WTC11 (cell line): ENCODE data around the gene LAMP1. TPM values are rescaled to one million over a fixed set of nuclear protein-coding genes. Genes with fewer than 3 reads are reported as not detected.
A peak's percentile ranks its signal among the peaks of the same experiment; 100 is the strongest.

Experiments used
- ATAC-seq: fragments of 200-7000 bp; cut with Tn5 transposase; 2 replicates; pipeline ENCODE4 v1.10.0; 2021; ENCODE audit warnings: mild to moderate bottlenecking, moderate library complexity
- CTCF ChIA-PET: fragments of 300-600 bp; sonication (Branson Sonifier 250); formaldehyde crosslinking; loops from one replicate; lab custom pipeline; 2021; ENCODE audit warnings: antibody characterized with exemption; lab: Charles Lee
- POLR2A ChIA-PET: fragments of 350-600 bp; sonication (Branson Sonifier 250); formaldehyde crosslinking; loops from one replicate; lab custom pipeline; 2021; ENCODE audit warnings: antibody characterized with exemption; lab: Charles Lee
- DNase-seq: peaks from one replicate; pipeline ENCODE4 v3.0.0; 2021; ENCODE audit warnings: low spot score
- H3K27ac Mint-ChIP-seq: 2 replicates; pipeline ENCODE4 v1.8.0; 2021; ENCODE audit warnings: mixed read lengths
- H3K27me3 Mint-ChIP-seq: 2 replicates; pipeline ENCODE4 v1.8.0; 2021; ENCODE audit warnings: low read depth, mild to moderate bottlenecking, moderate library complexity, mixed read lengths
- H3K36me3 Mint-ChIP-seq: 2 replicates; pipeline ENCODE4 v1.8.0; 2021; ENCODE audit warnings: mixed read lengths
- H3K4me1 Mint-ChIP-seq: 2 replicates; pipeline ENCODE4 v1.8.0; 2022; ENCODE audit warnings: mixed read lengths
- H3K4me3 Mint-ChIP-seq: 2 replicates; pipeline ENCODE4 v1.8.0; 2021; ENCODE audit warnings: mild to moderate bottlenecking, moderate library complexity, mixed read lengths
- H3K9me3 Mint-ChIP-seq: 2 replicates; pipeline ENCODE4 v1.8.0; 2021; ENCODE audit warnings: mixed read lengths
- CREB1 ChIP-seq: sonication (generic); formaldehyde crosslinking; IDR thresholded peaks from 2 replicates; pipeline ENCODE4 v1.8.0; 2023; ENCODE audit warnings: mild to moderate bottlenecking, missing genetic modification reagents
- FOXK1 ChIP-seq: sonication (generic); formaldehyde crosslinking; IDR thresholded peaks from 2 replicates; pipeline ENCODE4 v1.8.0; 2022; ENCODE audit warnings: mild to moderate bottlenecking, moderate library complexity, missing genetic modification reagents
- HMGA2 ChIP-seq: fragments of 250-450 bp; sonication (Bioruptor Pico); IDR thresholded peaks from 2 replicates; pipeline ENCODE4 v1.4.0; 2021; ENCODE audit warnings: mild to moderate bottlenecking, moderate library complexity
- MXD4 ChIP-seq: fragments of 250-450 bp; sonication (Bioruptor Pico); IDR thresholded peaks from 2 replicates; pipeline ENCODE4 v1.8.0; 2021; ENCODE audit warnings: mild to moderate bottlenecking, moderate library complexity, borderline replicate concordance
- NFE2L1 ChIP-seq: sonication (generic); formaldehyde crosslinking; IDR thresholded peaks from 2 replicates; pipeline ENCODE4 v1.8.1; 2023; ENCODE audit warnings: missing genetic modification reagents
- RELA ChIP-seq: sonication (generic); formaldehyde crosslinking; IDR thresholded peaks from 2 replicates; pipeline ENCODE4 v1.8.1; 2022; ENCODE audit warnings: missing genetic modification reagents, mild to moderate bottlenecking, borderline replicate concordance
- SOX15 ChIP-seq: fragments of 250-450 bp; sonication (Bioruptor Pico); IDR thresholded peaks from 2 replicates; pipeline ENCODE4 v1.9.0; 2021; ENCODE audit warnings: mild to moderate bottlenecking
- SP1 ChIP-seq: sonication (generic); formaldehyde crosslinking; conservative IDR thresholded peaks from 2 replicates; pipeline ENCODE4 v1.8.1; 2022; ENCODE audit warnings: missing genetic modification reagents
- TEAD4 ChIP-seq: sonication (generic); formaldehyde crosslinking; IDR thresholded peaks from 2 replicates; pipeline ENCODE4 v1.8.0; 2022; ENCODE audit warnings: mild to moderate bottlenecking, missing genetic modification reagents
- ZBTB21 ChIP-seq: sonication (generic); formaldehyde crosslinking; IDR thresholded peaks from 2 replicates; pipeline ENCODE4 v1.8.1; 2023; ENCODE audit warnings: mild to moderate bottlenecking, missing genetic modification reagents, borderline replicate concordance
- ZNF416 ChIP-seq: fragments of 250-450 bp; sonication (Bioruptor Pico); IDR thresholded peaks from 2 replicates; pipeline ENCODE4 v1.9.0; 2021; ENCODE audit warnings: mild to moderate bottlenecking, inconsistent platforms
- ZNF423 ChIP-seq: fragments of 250-450 bp; sonication (Bioruptor Pico); IDR thresholded peaks from 2 replicates; pipeline ENCODE4 v2.1.2; 2022; ENCODE audit warnings: mild to moderate bottlenecking, moderate library complexity
- total RNA-seq: library from RNA; stranded (reverse); gene quantifications from 3 replicates; pipeline ENCODE4 v1.2.3, GENCODE V29; 2021
- TF ChIP-seq, protein P1 (sequence below): sonication (generic); formaldehyde crosslinking; IDR thresholded peaks from 2 replicates; pipeline ENCODE4 v1.8.0; 2022; ENCODE audit warnings: missing genetic modification reagents
- TF ChIP-seq, protein P2 (sequence below): sonication (generic); formaldehyde crosslinking; IDR thresholded peaks from 2 replicates; pipeline ENCODE4 v1.8.0; 2022; ENCODE audit warnings: mild to moderate bottlenecking, missing genetic modification reagents
- TF ChIP-seq, protein P3 (sequence below): sonication (generic); formaldehyde crosslinking; IDR thresholded peaks from 2 replicates; pipeline ENCODE4 v1.8.1; 2022; ENCODE audit warnings: mild to moderate bottlenecking, moderate library complexity, missing genetic modification reagents
- TF ChIP-seq, protein P4 (sequence below): fragments of 250-450 bp; sonication (Bioruptor Pico); IDR thresholded peaks from 2 replicates; pipeline ENCODE4 v1.9.0; 2021; ENCODE audit warnings: mild to moderate bottlenecking
- TF ChIP-seq, protein P5 (sequence below): fragments of 250-450 bp; sonication (Bioruptor Pico); conservative IDR thresholded peaks from 2 replicates; pipeline ENCODE4 v1.9.0; 2021; ENCODE audit warnings: mild to moderate bottlenecking
- TF ChIP-seq, protein P6 (sequence below): sonication (generic); formaldehyde crosslinking; IDR thresholded peaks from 2 replicates; pipeline ENCODE4 v1.8.1; 2022; ENCODE audit warnings: low read depth, missing genetic modification reagents, borderline replicate concordance
- TF ChIP-seq, protein P7 (sequence below): sonication (generic); formaldehyde crosslinking; IDR thresholded peaks from 2 replicates; pipeline ENCODE4 v1.8.0; 2023; ENCODE audit warnings: missing genetic modification reagents
- TF ChIP-seq, protein P8 (sequence below): sonication (generic); formaldehyde crosslinking; IDR thresholded peaks from 2 replicates; pipeline ENCODE4 v1.8.1; 2023; ENCODE audit warnings: mild to moderate bottlenecking, moderate library complexity, missing genetic modification reagents

Gene LAMP1
- total RNA-seq, 1 experiment from 2014 or later, result 150 TPM

DNA sequence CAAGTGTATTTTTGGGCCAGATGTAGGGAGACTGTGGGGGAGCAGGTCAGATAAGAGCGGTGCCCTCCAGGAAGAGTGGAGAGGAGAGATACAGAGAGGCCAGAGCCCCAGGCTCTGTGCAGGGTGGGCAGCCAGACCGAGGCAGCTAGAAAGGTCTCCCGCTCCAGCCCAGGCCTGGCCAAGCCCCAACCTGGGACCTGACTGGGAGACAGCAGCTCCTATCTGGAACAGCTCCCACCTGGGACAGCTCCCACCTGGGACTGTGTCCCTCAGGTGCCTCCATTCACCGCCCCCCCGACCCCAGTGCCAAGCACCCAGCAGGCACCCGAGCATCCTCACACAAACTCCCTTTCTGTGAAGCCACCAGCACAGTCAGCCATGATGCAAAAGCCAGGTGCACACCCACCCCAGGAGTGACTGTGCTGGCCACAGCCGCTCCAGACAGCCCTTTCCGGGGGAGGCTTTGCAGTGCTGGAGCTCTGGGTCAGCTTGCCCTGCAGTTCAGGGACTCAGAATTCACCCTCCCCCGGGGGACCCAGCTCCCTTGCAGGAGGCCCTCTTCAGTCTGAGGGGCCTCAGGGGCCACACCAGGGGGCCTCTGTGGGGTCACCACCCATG, 69.0 kb downstream of the LAMP1 start:
- CTCF ChIA-PET, result interaction anchor here (0.7 to 6.1 kb wide), 3 partner anchors 12 to 26 kb away, joined by 3 to 34 read pairs (median 5); no protein-coding TSS in a partner anchor
- Mint-ChIP-seq H3K9me3 (no peaks in the 10 kb centered on the region), H3K4me1 (peaks cover 17% of the 10 kb centered on the region), H3K36me3 (no peaks in the 10 kb centered on the region), H3K4me3 (no peak overlapping the region), H3K27me3 (no peaks in the 10 kb centered on the region), H3K27ac (peak overlapping the region; percentile 60; the same call in 1 of the 2 replicates)
- ATAC-seq (peak; percentile 3; the same call in 1 of the 2 replicates), DNase-seq (no peak)
- POLR2A ChIA-PET, result interaction anchor here (1.0 kb wide), 1 partner anchor 11 kb away, joined by 13 read pairs; no protein-coding TSS in a partner anchor
- TF ChIP-seq ZNF423 (CRISPR knock-in tag) (peak; percentile 48; the same call in 1 of the 2 replicates), FOXK1 (CRISPR knock-in tag) (no peak)

DNA sequence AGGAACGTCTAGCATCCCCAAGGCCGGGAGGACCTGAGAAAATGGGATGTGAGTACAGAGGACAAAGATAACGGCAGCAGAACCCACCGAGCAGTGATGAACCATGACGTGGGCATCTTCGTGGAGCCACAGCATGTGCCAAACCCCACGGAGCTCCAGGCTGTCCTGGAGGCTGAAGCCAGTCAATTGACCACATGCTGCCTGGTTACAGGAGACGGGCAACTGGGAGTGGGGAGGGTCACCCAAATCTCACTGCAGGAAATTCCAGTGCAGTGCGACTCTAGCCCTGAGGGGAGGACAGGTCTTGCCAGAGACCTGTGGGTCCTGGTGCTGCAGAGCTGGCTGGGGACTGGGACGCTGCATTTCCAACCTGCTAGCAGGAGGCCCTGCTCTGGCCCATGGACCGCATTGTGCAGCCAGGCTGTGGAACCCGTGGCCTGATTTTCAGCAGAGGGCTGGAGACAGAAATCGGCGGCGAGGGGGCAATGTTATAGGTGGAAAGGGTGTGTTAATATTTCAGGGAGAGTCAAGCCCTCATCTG, 70.1 kb downstream of the LAMP1 start:
- Mint-ChIP-seq H3K4me1 (peaks cover 17% of the 10 kb centered on the region), H3K36me3 (no peaks in the 10 kb centered on the region)
- CTCF ChIA-PET, result interaction anchor here (0.6 to 6.1 kb wide), 4 partner anchors 11 to 789 kb away, joined by 3 to 34 read pairs (median 4); no protein-coding TSS in a partner anchor
- DNase-seq, result no peak
- TF ChIP-seq RELA (CRISPR knock-in tag) (no peak), ZBTB21 (CRISPR knock-in tag) (no peak), SP1 (CRISPR knock-in tag) (no peak), ZNF416 (CRISPR knock-in tag) (no peak), TEAD4 (CRISPR knock-in tag) (no peak), CREB1 (CRISPR knock-in tag) (no peak), HMGA2 (CRISPR knock-in tag) (no peak), SOX15 (no peak), NFE2L1 (CRISPR knock-in tag) (no peak), MXD4 (CRISPR knock-in tag) (no peak)
- TF ChIP-seq, protein P1, sequence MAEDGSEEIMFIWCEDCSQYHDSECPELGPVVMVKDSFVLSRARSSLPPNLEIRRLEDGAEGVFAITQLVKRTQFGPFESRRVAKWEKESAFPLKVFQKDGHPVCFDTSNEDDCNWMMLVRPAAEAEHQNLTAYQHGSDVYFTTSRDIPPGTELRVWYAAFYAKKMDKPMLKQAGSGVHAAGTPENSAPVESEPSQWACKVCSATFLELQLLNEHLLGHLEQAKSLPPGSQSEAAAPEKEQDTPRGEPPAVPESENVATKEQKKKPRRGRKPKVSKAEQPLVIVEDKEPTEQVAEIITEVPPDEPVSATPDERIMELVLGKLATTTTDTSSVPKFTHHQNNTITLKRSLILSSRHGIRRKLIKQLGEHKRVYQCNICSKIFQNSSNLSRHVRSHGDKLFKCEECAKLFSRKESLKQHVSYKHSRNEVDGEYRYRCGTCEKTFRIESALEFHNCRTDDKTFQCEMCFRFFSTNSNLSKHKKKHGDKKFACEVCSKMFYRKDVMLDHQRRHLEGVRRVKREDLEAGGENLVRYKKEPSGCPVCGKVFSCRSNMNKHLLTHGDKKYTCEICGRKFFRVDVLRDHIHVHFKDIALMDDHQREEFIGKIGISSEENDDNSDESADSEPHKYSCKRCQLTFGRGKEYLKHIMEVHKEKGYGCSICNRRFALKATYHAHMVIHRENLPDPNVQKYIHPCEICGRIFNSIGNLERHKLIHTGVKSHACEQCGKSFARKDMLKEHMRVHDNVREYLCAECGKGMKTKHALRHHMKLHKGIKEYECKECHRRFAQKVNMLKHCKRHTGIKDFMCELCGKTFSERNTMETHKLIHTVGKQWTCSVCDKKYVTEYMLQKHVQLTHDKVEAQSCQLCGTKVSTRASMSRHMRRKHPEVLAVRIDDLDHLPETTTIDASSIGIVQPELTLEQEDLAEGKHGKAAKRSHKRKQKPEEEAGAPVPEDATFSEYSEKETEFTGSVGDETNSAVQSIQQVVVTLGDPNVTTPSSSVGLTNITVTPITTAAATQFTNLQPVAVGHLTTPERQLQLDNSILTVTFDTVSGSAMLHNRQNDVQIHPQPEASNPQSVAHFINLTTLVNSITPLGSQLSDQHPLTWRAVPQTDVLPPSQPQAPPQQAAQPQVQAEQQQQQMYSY (CRISPR knock-in tag), result no peak
- TF ChIP-seq, protein P2, sequence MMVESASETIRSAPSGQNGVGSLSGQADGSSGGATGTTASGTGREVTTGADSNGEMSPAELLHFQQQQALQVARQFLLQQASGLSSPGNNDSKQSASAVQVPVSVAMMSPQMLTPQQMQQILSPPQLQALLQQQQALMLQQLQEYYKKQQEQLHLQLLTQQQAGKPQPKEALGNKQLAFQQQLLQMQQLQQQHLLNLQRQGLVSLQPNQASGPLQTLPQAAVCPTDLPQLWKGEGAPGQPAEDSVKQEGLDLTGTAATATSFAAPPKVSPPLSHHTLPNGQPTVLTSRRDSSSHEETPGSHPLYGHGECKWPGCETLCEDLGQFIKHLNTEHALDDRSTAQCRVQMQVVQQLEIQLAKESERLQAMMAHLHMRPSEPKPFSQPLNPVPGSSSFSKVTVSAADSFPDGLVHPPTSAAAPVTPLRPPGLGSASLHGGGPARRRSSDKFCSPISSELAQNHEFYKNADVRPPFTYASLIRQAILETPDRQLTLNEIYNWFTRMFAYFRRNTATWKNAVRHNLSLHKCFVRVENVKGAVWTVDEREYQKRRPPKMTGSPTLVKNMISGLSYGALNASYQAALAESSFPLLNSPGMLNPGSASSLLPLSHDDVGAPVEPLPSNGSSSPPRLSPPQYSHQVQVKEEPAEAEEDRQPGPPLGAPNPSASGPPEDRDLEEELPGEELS, result no peak
- TF ChIP-seq, protein P3, sequence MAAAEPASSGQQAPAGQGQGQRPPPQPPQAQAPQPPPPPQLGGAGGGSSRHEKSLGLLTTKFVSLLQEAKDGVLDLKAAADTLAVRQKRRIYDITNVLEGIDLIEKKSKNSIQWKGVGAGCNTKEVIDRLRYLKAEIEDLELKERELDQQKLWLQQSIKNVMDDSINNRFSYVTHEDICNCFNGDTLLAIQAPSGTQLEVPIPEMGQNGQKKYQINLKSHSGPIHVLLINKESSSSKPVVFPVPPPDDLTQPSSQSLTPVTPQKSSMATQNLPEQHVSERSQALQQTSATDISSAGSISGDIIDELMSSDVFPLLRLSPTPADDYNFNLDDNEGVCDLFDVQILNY (CRISPR knock-in tag), result no peak
- TF ChIP-seq, protein P4, sequence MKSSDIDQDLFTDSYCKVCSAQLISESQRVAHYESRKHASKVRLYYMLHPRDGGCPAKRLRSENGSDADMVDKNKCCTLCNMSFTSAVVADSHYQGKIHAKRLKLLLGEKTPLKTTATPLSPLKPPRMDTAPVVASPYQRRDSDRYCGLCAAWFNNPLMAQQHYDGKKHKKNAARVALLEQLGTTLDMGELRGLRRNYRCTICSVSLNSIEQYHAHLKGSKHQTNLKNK (CRISPR knock-in tag), result no peak
- TF ChIP-seq, protein P5, sequence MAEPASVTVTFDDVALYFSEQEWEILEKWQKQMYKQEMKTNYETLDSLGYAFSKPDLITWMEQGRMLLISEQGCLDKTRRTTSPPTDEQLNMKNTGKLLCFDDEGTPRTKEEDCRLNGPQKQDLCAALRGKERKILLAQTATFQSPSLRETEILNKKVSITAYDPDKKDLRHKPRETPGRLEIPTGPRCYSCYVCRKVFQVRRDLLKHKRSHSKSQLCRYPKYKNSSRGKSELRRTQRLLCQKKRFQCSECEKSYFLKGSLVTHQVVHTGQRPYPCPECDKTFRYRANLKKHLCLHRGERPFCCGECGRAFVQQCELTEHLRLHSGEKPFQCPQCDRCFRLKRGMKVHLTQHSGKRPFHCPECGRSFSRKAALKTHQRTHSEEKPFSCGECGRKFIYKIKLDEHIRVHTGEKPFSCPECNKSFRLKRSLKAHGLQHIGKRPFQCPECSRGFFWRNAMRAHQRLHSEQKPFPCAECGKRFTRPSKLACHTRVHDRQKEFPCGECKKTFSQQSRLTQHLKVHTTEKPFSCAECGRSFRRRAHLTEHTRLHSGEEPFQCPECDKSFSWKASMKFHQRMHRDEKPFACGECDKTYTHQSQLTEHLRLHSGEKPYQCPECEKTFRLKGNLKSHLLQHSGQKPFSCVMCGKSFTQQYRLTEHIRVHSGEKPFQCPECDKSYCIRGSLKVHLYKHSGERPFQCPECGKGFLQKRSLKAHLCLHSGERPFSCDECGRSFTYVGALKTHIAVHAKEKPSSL (CRISPR knock-in tag), result no peak
- TF ChIP-seq, protein P6, sequence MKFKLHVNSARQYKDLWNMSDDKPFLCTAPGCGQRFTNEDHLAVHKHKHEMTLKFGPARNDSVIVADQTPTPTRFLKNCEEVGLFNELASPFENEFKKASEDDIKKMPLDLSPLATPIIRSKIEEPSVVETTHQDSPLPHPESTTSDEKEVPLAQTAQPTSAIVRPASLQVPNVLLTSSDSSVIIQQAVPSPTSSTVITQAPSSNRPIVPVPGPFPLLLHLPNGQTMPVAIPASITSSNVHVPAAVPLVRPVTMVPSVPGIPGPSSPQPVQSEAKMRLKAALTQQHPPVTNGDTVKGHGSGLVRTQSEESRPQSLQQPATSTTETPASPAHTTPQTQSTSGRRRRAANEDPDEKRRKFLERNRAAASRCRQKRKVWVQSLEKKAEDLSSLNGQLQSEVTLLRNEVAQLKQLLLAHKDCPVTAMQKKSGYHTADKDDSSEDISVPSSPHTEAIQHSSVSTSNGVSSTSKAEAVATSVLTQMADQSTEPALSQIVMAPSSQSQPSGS (CRISPR knock-in tag), result no peak
- TF ChIP-seq, protein P7, sequence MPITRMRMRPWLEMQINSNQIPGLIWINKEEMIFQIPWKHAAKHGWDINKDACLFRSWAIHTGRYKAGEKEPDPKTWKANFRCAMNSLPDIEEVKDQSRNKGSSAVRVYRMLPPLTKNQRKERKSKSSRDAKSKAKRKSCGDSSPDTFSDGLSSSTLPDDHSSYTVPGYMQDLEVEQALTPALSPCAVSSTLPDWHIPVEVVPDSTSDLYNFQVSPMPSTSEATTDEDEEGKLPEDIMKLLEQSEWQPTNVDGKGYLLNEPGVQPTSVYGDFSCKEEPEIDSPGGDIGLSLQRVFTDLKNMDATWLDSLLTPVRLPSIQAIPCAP (CRISPR knock-in tag), result no peak
- TF ChIP-seq, protein P8, sequence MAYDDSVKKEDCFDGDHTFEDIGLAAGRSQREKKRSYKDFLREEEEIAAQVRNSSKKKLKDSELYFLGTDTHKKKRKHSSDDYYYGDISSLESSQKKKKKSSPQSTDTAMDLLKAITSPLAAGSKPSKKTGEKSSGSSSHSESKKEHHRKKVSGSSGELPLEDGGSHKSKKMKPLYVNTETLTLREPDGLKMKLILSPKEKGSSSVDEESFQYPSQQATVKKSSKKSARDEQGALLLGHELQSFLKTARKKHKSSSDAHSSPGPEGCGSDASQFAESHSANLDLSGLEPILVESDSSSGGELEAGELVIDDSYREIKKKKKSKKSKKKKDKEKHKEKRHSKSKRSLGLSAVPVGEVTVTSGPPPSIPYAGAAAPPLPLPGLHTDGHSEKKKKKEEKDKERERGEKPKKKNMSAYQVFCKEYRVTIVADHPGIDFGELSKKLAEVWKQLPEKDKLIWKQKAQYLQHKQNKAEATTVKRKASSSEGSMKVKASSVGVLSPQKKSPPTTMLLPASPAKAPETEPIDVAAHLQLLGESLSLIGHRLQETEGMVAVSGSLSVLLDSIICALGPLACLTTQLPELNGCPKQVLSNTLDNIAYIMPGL, result no peak
- TF ChIP-seq, all 79 proteins: peak for 0
- Mint-ChIP-seq H3K27me3 (no peaks in the 10 kb centered on the region), H3K27ac (no peak overlapping the region), H3K4me3 (no peak overlapping the region), H3K9me3 (no peaks in the 10 kb centered on the region)
- no peak for ATAC-seq
- POLR2A ChIA-PET, result interaction anchor here (0.7 to 1.0 kb wide), 2 partner anchors 10 to 720 kb away, joined by 7 to 13 read pairs; no protein-coding TSS in a partner anchor
